ENCODE data around the gene EVX1. TPM values are rescaled to one million over a fixed set of nuclear protein-coding genes. Genes with fewer than 3 reads are reported as not detected.

EVX1 gene
- total RNA-seq, 4 donors from 2014 or later = not detected

DNA sequence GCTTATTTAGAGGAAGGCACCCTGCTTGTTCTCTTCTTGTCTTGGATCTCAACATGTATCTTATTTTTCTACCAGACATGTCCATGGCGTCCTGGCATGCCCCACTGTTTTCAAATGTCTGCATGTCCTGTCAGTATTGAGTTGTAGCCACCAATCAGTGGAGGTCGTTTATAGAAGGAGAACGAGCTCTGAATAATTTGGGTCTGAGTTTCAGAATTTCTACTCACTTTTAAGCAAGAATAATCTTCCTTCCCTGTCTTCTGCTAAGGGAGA is 39.8 kb upstream of the EVX1 start:
- intact Hi-C loops (cut with DNase I) = loop anchor here (10.0 kb wide), 1 partner anchor 582 kb away; no protein-coding TSS in a partner anchor
- peaks cover 25 to 62% (median 52%) of the 10 kb centered on the region in 4 donors for H3K4me1 ChIP-seq
- WGBS = 17% methylated on average over 3 of the region's 3 CpGs

DNA sequence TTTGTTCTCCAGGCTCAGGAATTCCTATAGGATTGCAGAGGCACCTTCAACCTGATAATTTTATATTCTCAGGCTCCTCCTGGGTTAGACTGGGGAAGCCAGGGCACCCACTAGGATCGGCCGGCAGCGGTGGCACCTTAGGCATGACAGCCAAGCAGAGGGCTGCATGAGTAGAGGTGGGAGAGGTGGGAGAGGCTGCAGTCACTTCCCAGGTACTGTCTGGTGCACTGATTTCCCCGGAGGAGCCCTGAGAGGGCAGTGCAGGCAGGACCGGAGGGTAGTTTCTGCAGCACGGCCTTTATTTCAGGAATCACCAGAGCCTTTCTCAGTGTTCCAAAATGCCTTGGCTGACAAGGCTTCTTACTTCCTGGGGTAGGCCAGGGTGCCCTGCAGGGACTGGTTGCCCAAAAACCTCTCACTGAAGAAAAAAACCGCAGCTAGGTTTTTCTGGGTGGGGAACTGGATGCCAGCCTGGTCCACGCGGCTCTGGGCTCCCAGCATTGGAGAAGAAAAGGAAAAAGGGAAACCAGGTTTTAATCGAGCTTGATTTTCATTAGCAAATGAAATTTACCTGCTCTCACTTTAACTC is 39.1 kb upstream of the EVX1 start:
- TF ChIP-seq POLR2A (IDR thresholded peaks at IDR 0.05; ENCODE audit: low read depth) (no peak), POLR2AphosphoS5 (IDR thresholded peaks at IDR 0.05) (no peak), EP300 (IDR thresholded peaks at IDR 0.05) (no peak)
- TF ChIP-seq, protein P1, sequence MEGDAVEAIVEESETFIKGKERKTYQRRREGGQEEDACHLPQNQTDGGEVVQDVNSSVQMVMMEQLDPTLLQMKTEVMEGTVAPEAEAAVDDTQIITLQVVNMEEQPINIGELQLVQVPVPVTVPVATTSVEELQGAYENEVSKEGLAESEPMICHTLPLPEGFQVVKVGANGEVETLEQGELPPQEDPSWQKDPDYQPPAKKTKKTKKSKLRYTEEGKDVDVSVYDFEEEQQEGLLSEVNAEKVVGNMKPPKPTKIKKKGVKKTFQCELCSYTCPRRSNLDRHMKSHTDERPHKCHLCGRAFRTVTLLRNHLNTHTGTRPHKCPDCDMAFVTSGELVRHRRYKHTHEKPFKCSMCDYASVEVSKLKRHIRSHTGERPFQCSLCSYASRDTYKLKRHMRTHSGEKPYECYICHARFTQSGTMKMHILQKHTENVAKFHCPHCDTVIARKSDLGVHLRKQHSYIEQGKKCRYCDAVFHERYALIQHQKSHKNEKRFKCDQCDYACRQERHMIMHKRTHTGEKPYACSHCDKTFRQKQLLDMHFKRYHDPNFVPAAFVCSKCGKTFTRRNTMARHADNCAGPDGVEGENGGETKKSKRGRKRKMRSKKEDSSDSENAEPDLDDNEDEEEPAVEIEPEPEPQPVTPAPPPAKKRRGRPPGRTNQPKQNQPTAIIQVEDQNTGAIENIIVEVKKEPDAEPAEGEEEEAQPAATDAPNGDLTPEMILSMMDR (IDR thresholded peaks at IDR 0.05) = no peak
- H3K27ac ChIP-seq (replicated peaks in 1 of 4) = no peak overlapping the region
- no peak for DNase-seq (ENCODE audit: extremely low spot score)
- H3K4me3 ChIP-seq = no peak overlapping the region
- no peaks in the 10 kb centered on the region for H3K9me3 ChIP-seq
- 21% methylated on average over 10 of the region's 10 CpGs for WGBS
- H3K4me1 ChIP-seq = peaks cover 25 to 58% (median 49%) of the 10 kb centered on the region in 4 donors
- intact Hi-C loops (cut with DNase I) = loop anchor here (10.0 kb wide), 1 partner anchor 581 kb away; no protein-coding TSS in a partner anchor
- H3K27me3 ChIP-seq = peaks cover 19 to 100% (median 73%) of the 10 kb centered on the region in 4 donors
- H3K36me3 ChIP-seq = no peaks in the 10 kb centered on the region

More for the DNA sequence above, 39.8 kb upstream of the EVX1 start:
- Histone ChIP-seq H3K27ac (replicated peaks in 1 of 4) (no peak overlapping the region), H3K36me3 (no peaks in the 10 kb centered on the region), H3K9me3 (no peaks in the 10 kb centered on the region), H3K4me3 (no peak overlapping the region), H3K27me3 (peaks cover 20 to 100% (median 77%) of the 10 kb centered on the region in 4 donors)
- DNase-seq (ENCODE audit: extremely low spot score) = no peak
- TF ChIP-seq POLR2A (IDR thresholded peaks at IDR 0.05; ENCODE audit: low read depth) (no peak), EP300 (IDR thresholded peaks at IDR 0.05) (no peak), POLR2AphosphoS5 (IDR thresholded peaks at IDR 0.05) (no peak)
- TF ChIP-seq, protein P1 (IDR thresholded peaks at IDR 0.05) = no peak

DNA sequence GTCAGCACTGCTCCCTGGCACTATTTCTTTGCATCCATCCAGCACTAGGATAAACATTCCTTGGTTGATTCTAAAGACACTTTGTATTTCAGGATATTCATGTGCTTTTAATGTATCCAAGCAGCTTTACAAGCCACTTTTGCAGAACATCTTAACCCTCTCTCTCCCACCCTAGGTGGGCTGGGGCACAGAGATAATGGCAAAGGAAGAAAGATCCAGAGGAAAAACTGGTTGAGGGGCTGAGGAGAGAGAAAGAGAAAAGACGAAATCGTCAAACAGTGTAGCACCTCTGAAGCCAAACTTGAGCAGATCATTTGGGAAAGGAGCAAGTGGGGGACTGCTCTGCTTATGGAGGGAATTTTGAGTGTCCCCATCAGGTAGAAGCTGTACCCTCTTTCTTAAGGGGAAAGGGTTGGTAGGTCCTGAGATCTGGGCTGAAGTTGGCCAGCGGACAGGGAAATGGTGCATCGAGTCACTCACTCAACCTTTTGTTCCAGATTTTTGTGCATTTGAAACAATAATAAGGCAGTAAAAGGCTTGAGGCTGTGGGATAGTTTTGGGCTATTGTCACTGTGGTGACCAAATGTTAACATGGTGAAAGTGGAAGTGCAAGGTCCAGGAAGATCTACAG is 38.5 kb upstream of the EVX1 start:
- H3K4me3 ChIP-seq = no peak overlapping the region
- intact Hi-C loops (cut with DNase I) = loop anchor here (10.0 kb wide), 1 partner anchor 581 kb away; no protein-coding TSS in a partner anchor
- H3K4me1 ChIP-seq = peaks cover 20 to 51% (median 43%) of the 10 kb centered on the region in 4 donors
- WGBS = 22% methylated on average over 4 of the region's 4 CpGs
- H3K9me3 ChIP-seq = no peaks in the 10 kb centered on the region
- DNase-seq (ENCODE audit: extremely low spot score) = no peak
- no peaks in the 10 kb centered on the region for H3K36me3 ChIP-seq
- peaks cover 13 to 100% (median 67%) of the 10 kb centered on the region in 4 donors for H3K27me3 ChIP-seq
- no peak overlapping the region for H3K27ac ChIP-seq (replicated peaks in 1 of 4)
- TF ChIP-seq POLR2A (IDR thresholded peaks at IDR 0.05; ENCODE audit: low read depth) (no peak), POLR2AphosphoS5 (IDR thresholded peaks at IDR 0.05) (no peak), EP300 (IDR thresholded peaks at IDR 0.05) (no peak)
- TF ChIP-seq, protein P1 (IDR thresholded peaks at IDR 0.05) = no peak

DNA sequence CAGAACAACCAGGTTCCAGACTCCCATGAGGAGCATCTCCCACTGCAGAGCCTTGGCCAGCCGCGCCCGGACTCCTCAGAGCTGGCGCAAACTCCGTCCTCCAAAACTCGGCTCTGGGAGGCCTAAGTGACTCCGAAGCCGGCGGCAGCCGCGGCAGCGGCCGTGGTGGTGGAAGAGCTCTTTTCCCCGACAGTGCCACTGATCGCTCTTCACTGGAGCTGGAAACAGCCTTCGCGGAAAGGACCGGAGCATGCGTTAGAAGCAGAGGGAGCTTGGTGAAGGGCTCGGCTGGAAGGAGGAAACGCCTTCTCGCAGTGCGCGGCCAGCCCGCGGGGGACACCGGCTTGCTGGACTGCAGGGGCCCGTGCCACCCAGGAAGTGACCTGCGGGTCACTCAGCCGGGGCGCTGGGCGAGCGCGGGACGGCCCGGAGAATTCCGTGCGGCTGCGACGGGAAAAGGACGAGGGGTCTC is 37.7 kb upstream of the EVX1 start:
- no peaks in the 10 kb centered on the region for H3K9me3 ChIP-seq
- 7% methylated on average over 15 of the region's 41 CpGs for WGBS
- intact Hi-C loops (cut with DNase I) = loop anchor here (10.0 kb wide), 1 partner anchor 580 kb away; no protein-coding TSS in a partner anchor
- DNase-seq (ENCODE audit: extremely low spot score) = no peak
- H3K4me1 ChIP-seq = peaks cover 17 to 45% (median 38%) of the 10 kb centered on the region in 4 donors
- peaks cover 10 to 100% (median 65%) of the 10 kb centered on the region in 4 donors for H3K27me3 ChIP-seq
- H3K4me3 ChIP-seq = peak overlapping the region in 1 of 4 donors; percentile 17
- TF ChIP-seq, protein P1 (IDR thresholded peaks at IDR 0.05) = no peak
- TF ChIP-seq POLR2AphosphoS5 (IDR thresholded peaks at IDR 0.05) = no peak
- TF ChIP-seq POLR2A (IDR thresholded peaks at IDR 0.05; ENCODE audit: low read depth) = no peak
- no peak for TF ChIP-seq EP300 (IDR thresholded peaks at IDR 0.05)
- H3K36me3 ChIP-seq = no peaks in the 10 kb centered on the region
- H3K27ac ChIP-seq (replicated peaks in 1 of 4) = no peak overlapping the region

Measured in esophagus muscularis mucosa (tissue), 4 donors.